OCI-LY3 (cell line): ENCODE measurements around the gene TOM1L2.

Experiments used
- H2AFZ ChIP-seq: fragments of 200-600, 300-600 bp; shearing (Covaris generic); 2 replicates; pipeline ENCODE4 v1.6.0; 2014; ENCODE audit warnings: antibody characterized with exemption, low read depth, low read length
- H3K27ac ChIP-seq: fragments of 200-600, 300-600 bp; sonication (generic); 2 replicates; pipeline ENCODE4 v1.5.1; 2014; ENCODE audit warnings: mild to moderate bottlenecking, low read length, moderate library complexity, mixed read lengths
- H3K27me3 ChIP-seq: fragments of 200-600, 300-600 bp; sonication (generic); 2 replicates; pipeline ENCODE4 v1.6.1; 2014; ENCODE audit warnings: low read depth, low read length, mixed read lengths
- H3K36me3 ChIP-seq: fragments of 200-600, 300-600 bp; sonication (generic); replicated peaks from 2 replicates; pipeline ENCODE3; 2014; ENCODE audit warnings: low read depth, low read length, mixed read lengths
- H3K4me1 ChIP-seq: fragments of 300-600, 200-600 bp; sonication (generic); 2 replicates; pipeline ENCODE4 v1.6.1; 2014; ENCODE audit warnings: low read length, mixed read lengths
- H3K4me2 ChIP-seq: fragments of 200-600, 300-600 bp; sonication (generic); 2 replicates; pipeline ENCODE4 v1.6.1; 2014; ENCODE audit warnings: low read length, mixed read lengths
- H3K4me3 ChIP-seq: fragments of 300-600, 200-600 bp; sonication (generic); 2 replicates; pipeline ENCODE4 v1.5.1; 2014; ENCODE audit warnings: antibody characterized with exemption, mild to moderate bottlenecking, low read length, moderate library complexity
- H3K79me2 ChIP-seq: fragments of 300-600, 200-600 bp; shearing (Covaris generic); 2 replicates; pipeline ENCODE4 v1.6.1; 2014; ENCODE audit warnings: mild to moderate bottlenecking, low read length, mixed read lengths
- H3K9ac ChIP-seq: fragments of 300-600, 200-600 bp; shearing (Covaris generic); 2 replicates; pipeline ENCODE4 v1.6.0; 2014; ENCODE audit warnings: mild to moderate bottlenecking, low read length, moderate library complexity
- H3K9me3 ChIP-seq: fragments of 200-600, 300-600 bp; shearing (Covaris generic); 2 replicates; pipeline ENCODE4 v1.6.1; 2014; ENCODE audit warnings: low read length, mixed read lengths; ENCODE audit not compliant: insufficient read depth
- H4K20me1 ChIP-seq: fragments of 200-600, 300-600 bp; sonication (generic); 2 replicates; pipeline ENCODE4 v1.6.1; 2016; ENCODE audit warnings: low read length, mixed read lengths; ENCODE audit not compliant: insufficient read depth
- EZH2phosphoT487 ChIP-seq: fragments of 200-600 bp; shearing (Covaris generic); IDR thresholded peaks from 2 replicates; pipeline ENCODE4 v1.6.1; 2018; ENCODE audit warnings: antibody characterized with exemption, mixed run types, low read depth
- TF ChIP-seq, protein P1 (sequence below): fragments of 200-600, 300-600 bp; sonication (generic); IDR thresholded peaks from 2 replicates; pipeline ENCODE4 v1.5.1; 2014; ENCODE audit warnings: antibody characterized with exemption, low read length, low read depth

The TOM1L2 gene

DNA sequence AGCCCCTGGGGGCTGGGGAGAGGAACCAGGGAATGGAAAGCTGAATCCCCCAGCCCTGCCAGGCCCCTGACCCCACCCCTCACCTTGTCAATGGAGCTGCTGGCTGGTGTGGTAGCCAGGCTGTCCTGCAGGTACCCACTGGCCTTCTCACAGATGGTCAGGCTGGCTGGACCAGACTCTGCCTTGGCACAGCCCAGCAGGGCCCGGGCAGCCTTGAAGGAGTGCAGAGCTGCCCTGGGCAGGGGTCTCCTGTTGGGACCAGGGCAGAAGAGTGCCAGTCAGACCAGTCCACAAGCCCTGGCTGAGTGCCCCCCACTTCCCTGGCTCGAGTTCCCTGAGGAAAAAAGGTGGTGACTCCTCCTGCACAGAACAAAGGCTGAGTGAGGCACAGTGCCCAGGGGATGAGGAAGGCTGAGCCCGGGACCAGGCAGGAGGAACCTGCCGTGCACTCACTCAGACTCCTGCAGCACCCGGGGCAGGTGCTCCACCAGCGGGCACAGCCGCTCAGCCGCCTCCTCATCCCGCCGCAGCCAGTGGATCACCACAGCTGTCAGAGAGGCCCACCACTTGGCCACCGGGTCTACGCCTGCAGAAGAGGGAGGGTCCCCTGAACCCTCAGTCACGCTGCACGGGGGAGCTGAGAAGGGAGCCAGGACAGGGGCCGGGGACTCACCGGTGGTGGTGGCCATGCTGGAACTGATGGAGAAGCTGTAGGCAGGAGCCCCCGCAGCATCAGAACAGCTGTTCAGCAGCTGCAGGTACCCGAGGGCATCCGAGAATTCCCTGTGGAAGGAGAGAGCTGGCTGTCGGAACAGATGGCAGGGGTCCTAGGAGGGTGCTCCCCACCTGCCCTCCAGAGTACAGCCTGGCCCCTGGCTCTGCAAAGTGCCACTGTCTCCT, 157.8 kb downstream of the TOM1L2 start:
- no peaks in the 10 kb centered on the region for H3K79me2 ChIP-seq
- no peak overlapping the region for H3K27ac ChIP-seq
- no peak overlapping the region for H3K4me2 ChIP-seq
- H3K27me3 ChIP-seq = no peaks in the 10 kb centered on the region
- H3K36me3 ChIP-seq = peaks cover 9% of the 10 kb centered on the region
- H3K9ac ChIP-seq = no peak overlapping the region
- peaks cover 5% of the 10 kb centered on the region; the same call in 1 of the 2 replicates for H4K20me1 ChIP-seq
- H3K4me1 ChIP-seq = peaks cover 5% of the 10 kb centered on the region
- no peak overlapping the region for H3K4me3 ChIP-seq
- no peak overlapping the region for H2AFZ ChIP-seq
- TF ChIP-seq, protein P1, sequence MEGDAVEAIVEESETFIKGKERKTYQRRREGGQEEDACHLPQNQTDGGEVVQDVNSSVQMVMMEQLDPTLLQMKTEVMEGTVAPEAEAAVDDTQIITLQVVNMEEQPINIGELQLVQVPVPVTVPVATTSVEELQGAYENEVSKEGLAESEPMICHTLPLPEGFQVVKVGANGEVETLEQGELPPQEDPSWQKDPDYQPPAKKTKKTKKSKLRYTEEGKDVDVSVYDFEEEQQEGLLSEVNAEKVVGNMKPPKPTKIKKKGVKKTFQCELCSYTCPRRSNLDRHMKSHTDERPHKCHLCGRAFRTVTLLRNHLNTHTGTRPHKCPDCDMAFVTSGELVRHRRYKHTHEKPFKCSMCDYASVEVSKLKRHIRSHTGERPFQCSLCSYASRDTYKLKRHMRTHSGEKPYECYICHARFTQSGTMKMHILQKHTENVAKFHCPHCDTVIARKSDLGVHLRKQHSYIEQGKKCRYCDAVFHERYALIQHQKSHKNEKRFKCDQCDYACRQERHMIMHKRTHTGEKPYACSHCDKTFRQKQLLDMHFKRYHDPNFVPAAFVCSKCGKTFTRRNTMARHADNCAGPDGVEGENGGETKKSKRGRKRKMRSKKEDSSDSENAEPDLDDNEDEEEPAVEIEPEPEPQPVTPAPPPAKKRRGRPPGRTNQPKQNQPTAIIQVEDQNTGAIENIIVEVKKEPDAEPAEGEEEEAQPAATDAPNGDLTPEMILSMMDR = no peak
- no peak for TF ChIP-seq EZH2phosphoT487
- H3K9me3 ChIP-seq = no peaks in the 10 kb centered on the region

DNA sequence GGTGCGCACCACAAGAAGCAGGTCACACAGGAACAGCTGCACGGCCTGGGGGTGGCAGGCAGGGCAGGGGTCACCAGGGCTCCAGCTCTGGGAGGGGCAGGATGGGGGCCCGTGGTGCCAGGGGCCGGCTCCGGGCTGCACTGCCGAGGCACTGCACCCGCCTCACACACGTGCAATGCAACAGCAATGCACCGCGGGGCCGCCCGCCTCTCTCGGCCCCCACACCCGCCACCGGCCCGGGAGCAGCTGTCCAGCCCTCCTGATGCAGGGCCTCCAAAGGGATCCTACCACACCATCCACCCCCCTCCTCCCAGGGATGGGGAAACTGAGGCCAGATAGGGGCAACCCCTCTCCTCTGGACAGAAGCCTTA, 158.5 kb downstream of the TOM1L2 start:
- TF ChIP-seq, protein P1 = no peak
- TF ChIP-seq EZH2phosphoT487 = no peak
- Histone ChIP-seq H4K20me1 (no peaks in the 10 kb centered on the region), H2AFZ (no peak overlapping the region), H3K27ac (no peak overlapping the region), H3K4me3 (no peak overlapping the region), H3K79me2 (no peaks in the 10 kb centered on the region), H3K4me2 (no peak overlapping the region), H3K4me1 (peaks cover 2% of the 10 kb centered on the region; the same call in 1 of the 2 replicates), H3K36me3 (peaks cover 2% of the 10 kb centered on the region), H3K9ac (no peak overlapping the region), H3K9me3 (no peaks in the 10 kb centered on the region), H3K27me3 (no peaks in the 10 kb centered on the region)

DNA sequence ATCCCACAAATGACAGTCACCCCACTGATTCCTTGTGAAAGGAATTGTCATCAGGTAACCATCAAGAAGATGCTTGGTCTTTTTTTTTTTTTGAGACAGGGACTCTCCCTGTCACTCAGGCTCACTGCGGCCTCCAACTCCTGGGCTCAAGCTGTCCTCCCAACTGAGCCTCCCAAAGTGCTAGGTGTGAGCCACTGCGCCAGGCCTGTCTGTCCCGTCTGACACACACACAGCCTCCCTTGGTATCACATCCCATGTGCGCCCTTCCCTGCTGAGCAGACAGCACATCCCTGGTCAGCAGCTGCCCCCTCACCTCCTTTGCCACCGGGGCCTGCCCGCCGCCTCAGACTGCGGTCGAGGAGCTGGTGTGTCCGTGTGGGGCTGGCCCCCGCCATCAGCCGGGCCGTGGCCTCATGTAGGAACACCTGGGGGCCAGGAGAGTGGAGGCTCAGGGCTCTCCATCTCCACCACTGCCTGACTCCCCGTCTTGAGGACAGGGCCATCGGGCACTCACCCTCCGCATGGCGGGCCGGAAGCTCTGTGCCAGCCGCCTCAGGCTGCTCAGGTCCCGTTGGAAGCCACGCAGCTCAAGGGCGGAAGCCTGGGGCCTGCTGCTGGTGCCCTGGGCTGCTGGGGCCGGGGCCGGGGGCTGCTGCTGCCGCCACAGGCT, 159.0 kb downstream of the TOM1L2 start:
- Histone ChIP-seq H3K27ac (no peak overlapping the region), H3K9ac (no peak overlapping the region), H4K20me1 (no peaks in the 10 kb centered on the region)

More for the DNA sequence above, 159.0 kb downstream of the TOM1L2 start:
- Histone ChIP-seq H3K4me1 (peaks cover 2% of the 10 kb centered on the region; the same call in 1 of the 2 replicates), H3K79me2 (no peaks in the 10 kb centered on the region), H3K4me2 (no peak overlapping the region), H3K4me3 (no peak overlapping the region), H3K27me3 (no peaks in the 10 kb centered on the region), H2AFZ (no peak overlapping the region), H3K9me3 (no peaks in the 10 kb centered on the region), H3K36me3 (no peaks in the 10 kb centered on the region)
- no peak for TF ChIP-seq EZH2phosphoT487
- TF ChIP-seq, protein P1 = no peak
